ACC112 (cell line): ENCODE results near the gene ALDOC.

Experiments
- H2AFZ ChIP-seq: fragments of 200-600 bp; sonication (generic); one replicate; pipeline ENCODE4 v1.6.0; 2017; ENCODE audit warnings: antibody characterized with exemption, low read length; ENCODE audit not compliant: unreplicated experiment
- H3K27ac ChIP-seq: fragments of 200-600 bp; sonication (generic); 2 replicates; pipeline ENCODE4 v1.5.1; 2014; ENCODE audit warnings: low read depth, mild to moderate bottlenecking, antibody characterized with exemption, low read length, moderate library complexity
- H3K27me3 ChIP-seq: fragments of 200-600 bp; sonication (generic); 2 replicates; pipeline ENCODE4 v1.6.1; 2014; ENCODE audit warnings: mild to moderate bottlenecking, antibody characterized with exemption, low read length, moderate library complexity, mixed read lengths; ENCODE audit not compliant: insufficient read depth
- H3K36me3 ChIP-seq: fragments of 200-600 bp; sonication (generic); 2 replicates; pipeline ENCODE4 v1.6.1; 2016; ENCODE audit warnings: mild to moderate bottlenecking, antibody characterized with exemption, low read length, moderate library complexity, mixed read lengths; ENCODE audit not compliant: insufficient read depth
- H3K4me1 ChIP-seq: fragments of 200-600 bp; sonication (generic); one replicate; pipeline ENCODE4 v1.6.1; 2016; ENCODE audit warnings: low read length, mixed read lengths; ENCODE audit not compliant: insufficient read depth, unreplicated experiment, control insufficient read depth
- H3K4me3 ChIP-seq: fragments of 200-600 bp; sonication (generic); 2 replicates; pipeline ENCODE4 v1.5.1; 2014; ENCODE audit warnings: mild to moderate bottlenecking, low read depth, low read length
- H3K79me2 ChIP-seq: fragments of 200-600 bp; sonication (generic); one replicate; pipeline ENCODE4 v1.6.0; 2016; ENCODE audit warnings: low read length; ENCODE audit not compliant: control insufficient read depth, unreplicated experiment, insufficient read depth

The ALDOC gene

GRCh38 chr17:28552176-28552999 lies 24.3 kb downstream of the ALDOC start, which contains the start of gene UNC119:
UNC119 (minus strand) TSS chr17:28552624; CDS start chr17:28552557, 67 bp downstream.
- Histone ChIP-seq H3K4me1 (no peaks in the 10 kb centered on the region), H3K79me2 (no peaks in the 10 kb centered on the region), H3K36me3 (peaks cover 6% of the 10 kb centered on the region; the same call in 1 of the 2 replicates), H3K27me3 (no peaks in the 10 kb centered on the region), H3K27ac (no peak within 1 kb of the TSS), H2AFZ (peak within 1 kb of the TSS; percentile 89), H3K4me3 (peak within 1 kb of the TSS; percentile 92)

- H3K27me3 ChIP-seq, result no peaks in the 10 kb centered on the region
- peak overlapping the region; percentile 92 for H3K4me3 ChIP-seq
- no peaks in the 10 kb centered on the region for H3K4me1 ChIP-seq
- peaks cover 6% of the 10 kb centered on the region; the same call in 1 of the 2 replicates for H3K36me3 ChIP-seq
- H3K79me2 ChIP-seq, result no peaks in the 10 kb centered on the region
- peak overlapping the region; percentile 89 for H2AFZ ChIP-seq
- no peak overlapping the region for H3K27ac ChIP-seq
Observed at GRCh38 chr17:28551421-28552175, 25.1 kb downstream of the ALDOC start.

- Histone ChIP-seq H3K4me3 (no peak overlapping the region), H3K27me3 (no peaks in the 10 kb centered on the region), H3K79me2 (no peaks in the 10 kb centered on the region), H3K4me1 (no peaks in the 10 kb centered on the region), H3K27ac (no peak overlapping the region), H2AFZ (no peak overlapping the region), H3K36me3 (no peaks in the 10 kb centered on the region)
Observed at GRCh38 chr17:28550858-28551257, 25.8 kb downstream of the ALDOC start.

GRCh38 chr17:28549236-28550132 lies 27.2 kb downstream of the ALDOC start:
- Histone ChIP-seq H3K27ac (no peak overlapping the region), H3K4me1 (no peaks in the 10 kb centered on the region), H2AFZ (no peak overlapping the region), H3K4me3 (no peak overlapping the region), H3K79me2 (no peaks in the 10 kb centered on the region), H3K36me3 (no peaks in the 10 kb centered on the region), H3K27me3 (no peaks in the 10 kb centered on the region)

GRCh38 chr17:28548417-28549130 lies 28.1 kb downstream of the ALDOC start:
- no peaks in the 10 kb centered on the region for H3K27me3 ChIP-seq
- no peaks in the 10 kb centered on the region for H3K79me2 ChIP-seq
- no peak overlapping the region for H3K27ac ChIP-seq
- H3K36me3 ChIP-seq, result no peaks in the 10 kb centered on the region
- H2AFZ ChIP-seq, result no peak overlapping the region
- no peaks in the 10 kb centered on the region for H3K4me1 ChIP-seq
- H3K4me3 ChIP-seq, result no peak overlapping the region

DNA sequence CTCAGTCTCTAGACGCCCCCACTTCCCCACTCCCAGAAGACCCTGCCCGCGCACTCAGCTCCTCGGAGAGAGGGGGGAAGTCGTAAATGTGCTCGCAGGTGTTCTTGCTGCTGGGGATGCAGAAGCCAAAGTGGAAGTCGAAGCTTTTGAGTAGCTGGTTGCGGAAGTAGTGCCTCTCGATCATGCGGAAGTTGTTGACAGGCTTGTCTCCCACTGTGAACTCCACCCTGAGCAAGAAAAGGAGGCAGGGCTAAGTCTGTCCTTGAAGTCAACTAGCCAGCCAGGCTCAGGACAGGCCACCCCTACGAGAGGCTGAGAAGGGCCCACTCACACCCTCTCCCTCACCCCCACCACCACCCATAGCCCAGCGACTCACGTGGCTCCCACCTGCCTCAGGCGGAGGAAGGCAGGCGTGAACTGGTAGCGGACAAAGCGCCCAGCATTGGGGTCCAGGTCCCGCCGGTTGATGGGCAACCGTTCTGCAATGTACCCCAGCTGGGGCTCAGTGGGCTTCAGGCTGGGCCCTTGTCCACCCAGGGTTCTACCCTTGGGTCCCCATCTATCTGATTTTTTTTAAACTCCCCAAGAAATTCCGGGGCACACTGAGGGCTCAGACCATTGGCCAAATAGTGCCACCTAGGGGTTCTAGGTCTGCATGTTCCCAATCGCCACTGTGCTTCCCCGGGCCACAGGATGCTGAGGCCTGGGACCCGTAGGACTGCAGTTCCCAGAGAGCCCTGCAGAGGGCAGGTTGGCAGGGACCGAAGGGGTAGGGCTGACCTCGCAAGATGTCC lies 28.9 kb downstream of the ALDOC start:
- no peak overlapping the region for H3K4me3 ChIP-seq

DNA sequence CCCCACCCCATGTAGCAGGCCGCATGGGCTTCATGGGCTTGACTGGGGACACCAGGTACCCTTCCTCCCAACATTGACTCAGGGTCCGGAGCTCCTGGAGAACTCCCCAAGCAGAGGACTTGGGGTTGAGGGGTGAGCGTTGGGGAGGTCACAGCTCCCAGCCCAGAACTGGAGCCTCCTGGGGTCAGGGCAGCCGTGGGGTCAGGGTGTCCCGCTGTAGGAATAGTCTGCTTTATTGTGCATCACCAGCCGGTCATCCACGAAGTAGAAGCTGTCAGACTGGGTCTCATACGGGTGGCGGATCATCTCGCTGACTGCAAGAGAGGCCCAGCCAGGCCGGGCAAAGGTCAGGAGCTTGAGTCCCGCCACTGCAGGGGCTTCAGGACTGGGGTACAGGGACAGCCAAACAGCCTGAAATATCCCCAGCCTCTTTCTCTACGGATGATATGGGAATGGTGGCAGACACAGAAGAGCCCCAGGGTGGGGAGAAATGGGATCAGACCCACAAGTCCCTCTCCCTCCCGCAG lies 29.5 kb downstream of the ALDOC start:
- Histone ChIP-seq H3K27ac (no peak overlapping the region), H3K4me3 (no peak overlapping the region), H3K27me3 (no peaks in the 10 kb centered on the region), H3K79me2 (no peaks in the 10 kb centered on the region), H3K36me3 (no peaks in the 10 kb centered on the region), H3K4me1 (no peaks in the 10 kb centered on the region), H2AFZ (no peak overlapping the region)

More for the DNA sequence above, 28.9 kb downstream of the ALDOC start:
- Histone ChIP-seq H3K27ac (no peak overlapping the region), H3K27me3 (no peaks in the 10 kb centered on the region), H3K4me1 (no peaks in the 10 kb centered on the region), H2AFZ (no peak overlapping the region), H3K79me2 (no peaks in the 10 kb centered on the region), H3K36me3 (no peaks in the 10 kb centered on the region)

DNA sequence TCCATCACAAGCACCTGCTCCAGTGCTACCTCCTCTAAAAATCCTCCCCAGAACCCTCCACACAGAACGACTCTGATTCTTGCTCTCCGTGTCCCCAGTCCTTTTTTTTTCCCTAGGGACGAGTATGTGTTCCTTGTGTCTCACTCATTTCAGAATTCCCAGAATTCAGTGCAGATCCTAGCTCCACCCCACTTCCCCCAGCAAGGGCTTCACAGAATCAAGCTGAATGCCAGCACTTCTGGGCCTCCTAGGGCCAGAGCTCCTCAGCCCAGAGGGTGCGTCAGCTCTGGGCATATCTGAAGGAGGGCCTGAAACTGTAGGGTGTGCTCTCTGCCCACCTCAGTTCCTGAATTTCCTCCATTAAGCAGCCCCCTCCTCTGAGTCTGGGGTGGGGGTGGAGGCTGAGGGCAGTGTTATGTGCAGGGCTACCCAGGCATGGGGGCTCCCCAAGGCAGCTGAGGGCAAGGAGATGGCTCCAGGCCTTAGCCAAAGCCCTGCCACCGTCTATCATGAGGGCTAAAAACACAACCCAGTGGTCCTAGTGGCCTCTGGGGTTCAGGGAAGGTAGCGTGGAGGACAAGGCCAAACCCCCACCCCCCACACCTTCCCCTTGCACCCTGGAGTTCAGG lies 30.8 kb downstream of the ALDOC start:
- Histone ChIP-seq H3K4me1 (no peaks in the 10 kb centered on the region), H3K4me3 (no peak overlapping the region), H3K27ac (no peak overlapping the region), H3K79me2 (no peaks in the 10 kb centered on the region), H3K27me3 (no peaks in the 10 kb centered on the region), H3K36me3 (no peaks in the 10 kb centered on the region), H2AFZ (no peak overlapping the region)

DNA sequence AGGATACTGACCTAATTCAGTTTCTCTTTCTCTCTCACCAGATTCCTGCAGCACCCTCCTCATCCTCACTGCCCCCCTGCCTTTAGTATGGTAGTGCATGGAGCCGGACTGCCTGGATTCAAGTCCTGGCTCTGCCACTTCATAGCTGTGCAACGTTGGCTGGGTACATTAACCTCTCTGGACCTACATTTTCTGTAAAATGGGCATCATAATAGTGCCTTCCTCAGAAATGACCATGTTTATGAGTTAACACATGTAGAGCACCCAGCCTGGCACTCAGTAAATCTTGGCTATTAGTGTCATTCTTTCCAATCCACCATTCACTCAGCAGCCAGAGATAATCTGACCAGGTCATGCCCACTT lies 31.6 kb downstream of the ALDOC start:
- Histone ChIP-seq H3K27ac (no peak overlapping the region), H3K79me2 (no peaks in the 10 kb centered on the region), H3K36me3 (no peaks in the 10 kb centered on the region), H3K4me1 (no peaks in the 10 kb centered on the region), H3K4me3 (no peak overlapping the region), H3K27me3 (no peaks in the 10 kb centered on the region), H2AFZ (no peak overlapping the region)
